GM18870 (cell line): ENCODE measurements around the gene GAL3ST3.
"Not testable (repeated sequence)": the region's sequence is repeated elsewhere in the genome, so short reads cannot be mapped to it uniquely, and the experiment has no call there.

Source experiments
- ATAC-seq: cut with Tn5 transposase; IDR thresholded peaks from one replicate; pipeline ENCODE4 v1.9.1; 2021; ENCODE audit warnings: moderate library complexity; ENCODE audit not compliant: unreplicated experiment

The GAL3ST3 gene, protein sequence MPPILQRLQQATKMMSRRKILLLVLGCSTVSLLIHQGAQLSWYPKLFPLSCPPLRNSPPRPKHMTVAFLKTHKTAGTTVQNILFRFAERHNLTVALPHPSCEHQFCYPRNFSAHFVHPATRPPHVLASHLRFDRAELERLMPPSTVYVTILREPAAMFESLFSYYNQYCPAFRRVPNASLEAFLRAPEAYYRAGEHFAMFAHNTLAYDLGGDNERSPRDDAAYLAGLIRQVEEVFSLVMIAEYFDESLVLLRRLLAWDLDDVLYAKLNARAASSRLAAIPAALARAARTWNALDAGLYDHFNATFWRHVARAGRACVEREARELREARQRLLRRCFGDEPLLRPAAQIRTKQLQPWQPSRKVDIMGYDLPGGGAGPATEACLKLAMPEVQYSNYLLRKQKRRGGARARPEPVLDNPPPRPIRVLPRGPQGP

GRCh38 chr11:66048547-66049323 lies at the start of gene GAL3ST3:
GAL3ST3 (minus strand) TSS chr11:66049161; CDS start chr11:66045415, 3,746 bp downstream.
- ATAC-seq = no peak

- not testable (repeated sequence) for ATAC-seq
These were observed 43.2 kb upstream of the GAL3ST3 start for GRCh38 chr11:66092125-66092524.

DNA sequence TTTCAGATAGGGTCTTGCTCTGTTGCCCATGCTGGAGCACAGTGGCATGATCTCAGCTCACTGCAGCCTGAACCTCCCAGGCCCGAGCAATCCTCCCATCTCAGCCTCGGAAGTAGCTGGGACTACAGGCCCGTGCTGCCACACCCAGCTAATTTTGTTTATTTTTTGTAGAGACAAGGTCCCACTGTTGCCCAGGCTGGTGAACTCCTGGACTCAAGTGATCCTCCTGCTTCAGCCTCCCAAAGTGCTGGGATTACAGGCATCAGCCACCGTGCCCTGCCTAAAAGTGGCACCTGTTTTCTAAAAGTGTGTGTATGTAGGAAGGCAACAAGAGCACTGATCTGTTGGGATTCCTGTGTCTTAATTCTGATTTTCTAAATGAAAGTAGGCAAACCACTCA lies 41.3 kb upstream of the GAL3ST3 start:
- ATAC-seq = no peak

GRCh38 chr11:66089067-66089466 lies 40.1 kb upstream of the GAL3ST3 start:
- ATAC-seq = no peak

DNA sequence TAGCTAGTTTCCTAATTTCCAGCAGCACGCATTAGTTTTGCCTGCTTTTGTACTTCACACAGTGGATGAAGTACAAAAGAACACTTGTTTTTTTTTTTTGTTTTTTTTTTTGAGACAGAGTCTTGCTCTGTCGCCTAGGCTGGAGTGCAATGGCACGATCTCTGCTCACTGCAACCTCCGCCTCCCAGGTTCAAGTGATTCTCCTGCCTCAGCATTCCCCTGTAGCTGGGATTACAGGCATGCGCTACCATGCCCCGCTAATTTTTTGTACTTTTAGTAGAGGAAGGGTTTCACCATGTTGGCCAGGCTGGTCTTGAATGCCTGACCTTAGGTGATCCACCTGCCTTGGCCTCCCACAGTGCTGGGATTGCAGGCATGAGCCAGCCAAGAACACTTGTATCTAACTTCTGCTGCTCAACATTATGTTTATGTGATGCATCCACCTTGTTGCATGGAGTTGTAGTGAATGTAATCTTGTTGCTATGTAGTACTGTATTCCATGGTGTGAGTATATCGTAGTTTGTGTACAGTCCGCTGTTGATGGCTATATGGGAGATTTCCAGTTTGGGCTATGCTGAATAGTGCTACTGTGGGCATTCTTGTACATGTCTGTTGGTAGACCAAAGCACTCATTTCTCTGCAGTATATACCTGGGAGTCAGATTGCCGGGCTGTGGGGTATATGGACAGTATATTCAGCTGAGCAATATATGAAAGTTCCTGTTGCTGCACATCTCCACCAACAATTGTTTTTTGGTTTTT lies 38.4 kb upstream of the GAL3ST3 start:
- ATAC-seq = no peak

- no peak for ATAC-seq
These were observed 36.0 kb upstream of the GAL3ST3 start for GRCh38 chr11:66084821-66085475.

GRCh38 chr11:66083767-66084166 lies 34.8 kb upstream of the GAL3ST3 start:
- no peak for ATAC-seq

GRCh38 chr11:66082946-66083698 lies 34.2 kb upstream of the GAL3ST3 start:
- ATAC-seq = no peak

GRCh38 chr11:66081505-66081904 lies 32.5 kb upstream of the GAL3ST3 start:
- ATAC-seq = peak; percentile 52

DNA sequence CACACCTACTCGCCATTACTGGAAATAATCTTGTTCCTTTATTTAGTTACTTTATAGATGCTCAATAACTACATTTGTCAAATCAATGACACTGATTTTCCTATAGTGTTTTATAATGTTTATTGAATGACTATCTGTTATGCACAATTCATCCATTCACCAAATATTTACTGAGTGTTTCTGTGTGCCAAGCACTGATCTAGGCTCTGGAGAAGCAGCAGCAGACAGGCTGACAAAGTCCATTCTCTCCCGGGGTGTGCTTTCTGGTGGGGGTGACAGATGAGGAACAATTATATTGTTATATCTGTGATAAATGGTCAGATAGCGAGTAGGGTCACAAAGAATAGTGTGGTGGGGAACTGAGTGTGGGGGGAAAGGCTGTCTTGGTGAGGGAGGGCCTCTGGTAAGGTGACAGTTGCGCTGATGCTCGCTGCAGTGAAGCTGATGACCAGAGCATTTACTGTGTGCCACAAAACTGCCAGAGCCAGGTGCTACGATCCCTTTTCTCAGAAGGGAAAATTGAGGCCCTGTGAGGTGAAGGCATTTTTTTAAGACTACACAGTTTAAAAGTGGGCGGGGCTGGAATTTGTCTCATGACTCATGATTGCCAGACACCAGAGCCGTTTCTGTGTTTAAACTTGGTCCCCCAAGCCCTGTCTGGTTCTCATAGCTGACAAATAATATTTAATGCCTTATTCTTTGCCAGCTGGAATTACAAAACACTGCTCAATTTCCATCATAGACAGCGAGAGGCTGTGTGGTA lies 31.3 kb upstream of the GAL3ST3 start:
- ATAC-seq = no peak

DNA sequence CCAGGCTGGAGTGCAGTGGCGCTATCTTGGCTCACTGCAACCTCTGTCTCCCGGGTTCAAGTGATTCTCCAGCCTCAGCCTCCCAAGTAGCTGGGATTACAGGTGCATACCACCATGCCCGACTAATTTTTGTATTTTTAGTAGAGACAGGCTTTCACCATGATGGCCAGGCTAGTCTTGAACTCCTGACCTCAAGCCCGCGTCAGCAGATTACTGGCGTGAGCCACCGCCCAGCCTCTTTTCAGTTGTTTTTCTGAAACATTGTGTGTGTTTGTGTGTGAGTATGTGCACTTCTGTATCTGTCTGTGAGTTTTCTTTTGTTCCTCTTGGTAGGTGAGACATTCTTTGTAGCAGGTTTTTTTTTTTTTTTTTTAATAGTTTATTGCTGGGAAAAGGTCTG lies 30.0 kb upstream of the GAL3ST3 start:
- ATAC-seq = not testable (repeated sequence)

DNA sequence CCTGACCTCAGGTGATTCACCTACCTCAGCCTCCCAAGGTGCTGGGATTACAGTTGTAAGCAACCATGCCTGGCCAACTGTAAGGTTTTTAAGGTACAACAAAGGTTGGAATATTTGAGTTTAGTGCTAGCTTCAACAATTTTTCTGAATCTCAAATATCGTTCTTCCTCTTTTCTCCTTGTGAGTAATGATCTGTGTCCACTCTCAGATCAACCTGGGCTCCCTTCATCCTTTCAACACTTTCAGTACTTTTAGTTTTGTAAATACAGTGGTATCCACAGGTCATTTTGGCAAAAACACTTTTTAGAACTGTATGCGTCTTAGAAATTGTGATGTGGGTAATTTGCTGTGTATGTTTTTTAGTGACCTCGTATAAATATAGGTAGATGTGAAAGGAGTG lies 29.0 kb upstream of the GAL3ST3 start:
- no peak for ATAC-seq

DNA sequence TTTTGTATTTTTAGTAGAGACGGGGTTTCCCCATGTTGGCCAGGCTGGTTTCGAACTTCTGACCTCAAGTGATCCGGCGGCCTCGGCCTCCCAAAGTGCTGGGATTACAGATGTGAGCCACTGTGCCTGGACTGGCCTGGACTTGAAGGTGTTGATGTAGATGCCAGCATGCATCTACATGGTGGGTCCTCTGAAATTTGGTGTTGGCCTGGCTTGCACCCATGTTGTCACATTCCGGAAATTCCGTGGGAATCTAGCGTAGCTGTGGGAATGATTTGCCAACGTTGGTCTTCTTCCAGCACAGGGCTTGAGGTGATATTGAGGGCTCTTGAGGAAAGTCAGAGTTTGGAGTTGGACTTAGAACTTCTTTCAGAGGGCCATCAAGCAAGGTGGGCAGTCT lies 27.6 kb upstream of the GAL3ST3 start:
- no peak for ATAC-seq

GRCh38 chr11:66075273-66075672 lies 26.3 kb upstream of the GAL3ST3 start:
- no peak for ATAC-seq

DNA sequence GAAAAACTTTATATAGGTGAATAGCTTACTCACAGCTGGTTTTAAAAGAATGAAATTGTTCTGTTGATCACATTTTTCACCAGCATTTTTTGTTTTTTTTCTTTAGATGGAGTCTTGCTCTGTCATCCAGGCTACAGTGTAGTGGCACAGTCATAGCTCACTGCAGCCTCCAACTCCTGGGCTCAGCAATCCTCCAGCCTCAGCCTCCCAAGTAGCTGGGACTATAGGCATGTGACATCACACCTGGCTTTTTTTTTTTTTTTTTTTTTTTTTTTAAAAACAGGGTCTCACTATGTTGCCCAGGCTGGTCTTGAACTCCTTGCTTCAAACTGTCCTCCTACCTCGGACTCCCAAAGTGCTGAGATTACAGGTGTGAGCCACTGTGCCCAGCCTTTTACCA lies 24.7 kb upstream of the GAL3ST3 start:
- ATAC-seq = no peak

DNA sequence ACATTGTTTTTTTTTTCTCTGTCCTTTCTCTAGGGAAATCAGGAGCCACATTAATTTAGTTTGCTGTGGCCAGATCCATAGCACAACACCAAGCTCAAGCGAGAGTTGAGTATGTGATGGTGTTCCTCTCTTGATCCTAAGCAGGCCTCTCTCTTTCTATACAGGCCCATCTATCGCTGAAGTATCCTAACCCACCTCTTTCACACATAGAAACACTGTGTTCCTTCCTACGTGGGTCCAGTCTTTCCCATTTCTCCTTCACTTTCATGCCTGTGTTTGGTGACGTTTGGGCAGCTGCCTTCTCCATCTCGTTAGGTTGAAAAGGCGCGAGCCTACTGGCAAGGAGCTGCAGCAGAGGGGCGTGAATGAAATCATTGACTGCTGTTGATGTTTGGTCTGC lies 23.6 kb upstream of the GAL3ST3 start:
- no peak for ATAC-seq

DNA sequence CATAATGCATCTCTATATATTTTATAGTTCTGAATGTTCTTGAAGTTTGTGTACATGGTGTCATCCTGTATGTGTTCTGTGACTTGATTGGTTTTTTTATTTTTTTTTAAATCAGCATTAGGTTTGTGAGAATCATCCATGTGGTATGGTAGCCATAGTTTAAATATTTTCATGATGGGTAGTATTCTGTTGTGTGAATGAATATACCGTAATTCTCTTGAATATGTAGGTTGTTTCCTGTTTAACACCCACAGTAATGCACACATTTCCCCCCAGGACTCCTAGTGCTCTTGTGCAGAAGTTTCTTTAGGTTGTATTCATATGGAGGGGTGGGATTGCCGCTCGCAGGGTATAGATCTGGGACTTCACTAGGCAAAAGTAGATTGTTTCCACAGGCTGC lies 23.1 kb upstream of the GAL3ST3 start:
- ATAC-seq = no peak

GRCh38 chr11:66071381-66071801 lies 22.4 kb upstream of the GAL3ST3 start:
- ATAC-seq = no peak

DNA sequence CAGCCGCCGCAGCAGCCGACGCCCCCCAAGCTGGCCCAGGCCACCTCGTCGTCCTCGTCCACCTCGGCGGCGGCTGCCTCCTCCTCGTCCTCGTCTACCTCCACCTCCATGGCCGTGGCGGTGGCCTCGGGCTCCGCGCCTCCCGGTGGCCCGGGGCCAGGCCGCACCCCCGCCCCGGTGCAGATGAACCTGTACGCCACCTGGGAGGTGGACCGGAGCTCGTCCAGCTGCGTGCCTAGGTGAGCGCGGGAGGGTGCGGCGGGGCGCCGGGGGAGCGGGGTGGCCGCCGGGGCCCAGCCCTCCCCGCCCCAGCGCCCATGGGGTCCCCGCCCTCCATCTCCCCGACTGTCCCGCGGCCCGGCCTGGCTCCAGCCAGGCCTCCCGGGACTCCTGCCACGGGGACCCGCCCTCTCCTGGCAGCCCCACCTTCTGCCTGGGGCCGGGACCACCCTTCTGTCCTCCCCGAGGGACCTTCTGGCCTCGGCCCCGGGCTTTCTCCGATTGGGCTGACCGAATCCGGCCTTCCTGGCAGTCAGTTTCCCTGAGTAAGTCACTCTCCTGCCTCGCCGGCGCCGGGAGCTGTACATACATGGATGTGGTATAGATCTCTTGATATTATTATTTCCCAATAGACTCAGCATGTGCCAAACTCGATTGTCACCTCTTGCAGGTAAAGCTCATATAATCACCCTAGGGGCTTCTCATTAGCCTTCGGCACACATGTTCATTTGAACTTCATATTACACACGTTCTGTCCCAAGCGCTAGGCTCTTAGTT lies 21.8 kb upstream of the GAL3ST3 start:
- ATAC-seq = no peak
